Keratinocyte (primary cell): ENCODE data around the gene KRT84.

Experiments used
- CTCF ChIP-seq, 3 experiments: IDR thresholded peaks in 1 of 3; conservative IDR thresholded peaks in 1 of 3; optimal IDR thresholded peaks in 1 of 3; 2 replicates in 2 of 3; 3 replicates in 1 of 3; pipeline versions ENCODE3 to v1.5.1; 2011; ENCODE audit warnings: low read length in 3 of 3, mild to moderate bottlenecking in 3 of 3, moderate library complexity in 2 of 3, control low read depth in 1 of 3, inconsistent platforms in 1 of 3; ENCODE audit not compliant: insufficient read depth in 2 of 3; ENCODE audit errors: extremely low read depth in 1 of 3
- EZH2 ChIP-seq: IDR thresholded peaks from one replicate; pipeline ENCODE4 v1.6.1; 2012; ENCODE audit warnings: inconsistent platforms, mild to moderate bottlenecking, low read length, moderate library complexity

DNA sequence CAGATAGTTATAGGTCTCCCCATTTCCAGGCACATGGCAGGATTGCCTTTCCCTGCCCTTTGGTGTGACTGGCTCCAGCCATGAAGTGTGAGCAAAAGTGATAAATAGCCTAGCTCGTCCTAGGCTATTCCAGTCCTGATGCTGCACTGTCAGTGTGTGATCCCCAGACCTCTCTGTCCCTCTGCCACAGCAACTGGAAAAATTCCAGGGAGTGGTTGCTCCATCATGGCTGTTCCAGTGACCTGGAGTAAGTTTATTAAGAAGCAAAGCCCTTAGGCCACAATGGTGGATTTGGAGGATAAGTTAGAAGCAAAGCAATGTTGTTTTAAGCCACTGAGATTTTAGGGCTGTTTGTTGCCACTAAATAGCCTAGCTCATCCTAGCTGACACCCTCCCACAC lies 54.4 kb downstream of the KRT84 start:
- no peak for TF ChIP-seq CTCF (optimal IDR thresholded peaks at IDR 0.05 in 1 of 3, IDR thresholded peaks at IDR 0.05 in 1 of 3, conservative IDR thresholded peaks at IDR 0.05 in 1 of 3; ENCODE audit: extremely low read depth in 1 of 3, insufficient read depth in 2 of 3, low read length in 3 of 3)
- TF ChIP-seq EZH2 = no peak
